SK-N-SH (cell line): Measurements from ENCODE around the gene SLC25A14. TPM values are rescaled to one million over a fixed set of nuclear protein-coding genes. Genes with fewer than 3 reads are reported as not detected.
A peak's percentile ranks its signal among the peaks of the same experiment; 100 is the strongest.

Experiments used
- CTCF ChIA-PET: fragments of 300-600, 350-600 bp; formaldehyde crosslinking; extraction: SDS; loops from one replicate; lab custom pipeline; 2021; lab: Yijun Ruan, JAX
- POLR2A ChIA-PET: fragments of 350-600 bp; sonication (Branson Sonifier 250); formaldehyde crosslinking; extraction: SDS; loops from one replicate; lab custom pipeline; 2020; ENCODE audit warnings: antibody characterized with exemption, inconsistent platforms; lab: Yijun Ruan, JAX
- DNase-seq: peaks from one replicate; pipeline ENCODE4 v3.0.0; 2012
- H2AFZ ChIP-seq: fragments of 200-600 bp; sonication (generic); 2 replicates; pipeline ENCODE4 v1.8.1; 2016; ENCODE audit warnings: antibody characterized with exemption, mild to moderate bottlenecking, low read depth
- H3F3A ChIP-seq: fragments of 200-600 bp; sonication (generic); replicated peaks from 2 replicates; pipeline ENCODE3; 2016; ENCODE audit warnings: antibody characterized with exemption, mild to moderate bottlenecking; ENCODE audit not compliant: insufficient read depth
- H3K27ac ChIP-seq, 2 experiments: fragments of 200-500 bp in 1 of 2; fragments of 200-600 bp in 1 of 2; sonication (Bioruptor generic) in 1 of 2; sonication (generic), shearing (Covaris generic) in 1 of 2; 2 replicates each; pipeline versions ENCODE4 v1.5.1 to v1.6.1; 2014 to 2016; ENCODE audit warnings: low read depth in 2 of 2, inconsistent platforms in 1 of 2, low read length in 1 of 2, mild to moderate bottlenecking in 1 of 2, mixed read lengths in 1 of 2
- H3K27me3 ChIP-seq: fragments of 200-600 bp; sonication (generic), shearing (Covaris generic); 2 replicates; pipeline ENCODE4 v1.6.1; 2016; ENCODE audit warnings: mixed run types; ENCODE audit not compliant: insufficient read depth
- H3K36me3 ChIP-seq, 2 experiments: fragments of 200-500 bp in 1 of 2; fragments of 200-600 bp in 1 of 2; sonication (Bioruptor generic) in 1 of 2; sonication (generic) in 1 of 2; replicated peaks in 1 of 2; 2 replicates each; pipeline versions ENCODE3 to v1.5.1; 2014 to 2016; ENCODE audit warnings: low read length in 1 of 2, mild to moderate bottlenecking in 1 of 2; ENCODE audit not compliant: insufficient read depth in 2 of 2, control insufficient read depth in 1 of 2
- H3K4me1 ChIP-seq, 2 experiments: fragments of 200-500 bp in 1 of 2; fragments of 200-600 bp in 1 of 2; sonication (Bioruptor generic) in 1 of 2; sonication (generic), shearing (Covaris generic) in 1 of 2; 2 replicates each; pipeline versions ENCODE4 v1.5.1 to v1.6.1; 2014 to 2016; ENCODE audit warnings: low read depth in 1 of 2, low read length in 1 of 2, mixed run types in 1 of 2; ENCODE audit not compliant: insufficient read depth in 2 of 2, control insufficient read depth in 1 of 2
- H3K4me2 ChIP-seq: fragments of 200-600 bp; sonication (generic), shearing (Covaris generic); 2 replicates; pipeline ENCODE4 v1.6.1; 2017; ENCODE audit warnings: mixed run types
- H3K4me3 ChIP-seq, 2 experiments: fragments of 200-500 bp in 1 of 2; fragments of 200-600 bp in 1 of 2; sonication (Bioruptor generic) in 1 of 2; sonication (generic), shearing (Covaris generic) in 1 of 2; 2 replicates each; pipeline versions ENCODE4 v1.5.1 to v1.8.1; 2014 to 2016; ENCODE audit warnings: low read depth in 2 of 2, inconsistent platforms in 1 of 2, low read length in 1 of 2, mild to moderate bottlenecking in 1 of 2, mixed read lengths in 1 of 2, moderate library complexity in 1 of 2
- H3K79me2 ChIP-seq: fragments of 200-600 bp; sonication (generic); 2 replicates; pipeline ENCODE4 v1.8.1; 2017; ENCODE audit warnings: mild to moderate bottlenecking; ENCODE audit not compliant: insufficient read depth
- H3K9ac ChIP-seq: fragments of 200-600 bp; sonication (generic); 2 replicates; pipeline ENCODE4 v1.6.1; 2017; ENCODE audit warnings: mixed run types
- H3K9me2 ChIP-seq: fragments of 200-600 bp; sonication (generic); 2 replicates; pipeline ENCODE4 v1.6.1; 2017; ENCODE audit warnings: mixed run types
- H3K9me3 ChIP-seq: fragments of 200-600 bp; sonication (generic); 2 replicates; pipeline ENCODE4 v1.6.1; 2017; ENCODE audit warnings: mixed run types, mild to moderate bottlenecking, moderate library complexity
- H4K20me1 ChIP-seq: fragments of 200-600 bp; sonication (generic); 2 replicates; pipeline ENCODE4 v1.6.1; 2017; ENCODE audit warnings: mild to moderate bottlenecking, mixed run types; ENCODE audit not compliant: insufficient read depth
- CHD2 ChIP-seq: fragments of 150-350 bp; IDR thresholded peaks from 2 replicates; pipeline ENCODE4 v1.6.1; 2018; ENCODE audit warnings: low read length; ENCODE audit not compliant: partially characterized antibody
- ELF1 ChIP-seq: IDR thresholded peaks from 2 replicates; pipeline ENCODE4 v1.4.0; 2012
- EZH2phosphoT487 ChIP-seq: fragments of 200-600 bp; sonication (generic); IDR thresholded peaks from 2 replicates; pipeline ENCODE4 v1.6.1; 2017; ENCODE audit warnings: low read depth, mixed run types, mild to moderate bottlenecking, antibody characterized with exemption, moderate library complexity, borderline replicate concordance
- FOXJ3 ChIP-seq: sonication (generic); formaldehyde crosslinking; IDR thresholded peaks from 2 replicates; pipeline ENCODE4 v1.5.1; 2020; ENCODE audit warnings: mild to moderate bottlenecking, missing genetic modification reagents
- GABPA ChIP-seq: IDR thresholded peaks from 2 replicates; pipeline ENCODE4 v1.4.0; 2012; ENCODE audit warnings: low read depth, mild to moderate bottlenecking
- MXI1 ChIP-seq: IDR thresholded peaks from 2 replicates; pipeline ENCODE4 v1.6.1; 2012; ENCODE audit warnings: mild to moderate bottlenecking, low read depth, low read length, improper control_type of control experiment
- NFIC ChIP-seq: IDR thresholded peaks from 2 replicates; pipeline ENCODE4 v1.4.0; 2012; ENCODE audit warnings: borderline replicate concordance
- POLR2AphosphoS5 ChIP-seq: IDR thresholded peaks from 2 replicates; pipeline ENCODE4 v1.6.1; 2012; ENCODE audit warnings: low read depth, low read length
- SIN3A ChIP-seq: IDR thresholded peaks from 2 replicates; pipeline ENCODE4 v1.6.1; 2012; ENCODE audit warnings: low read depth, mild to moderate bottlenecking, low read length, moderate library complexity, borderline replicate concordance
- TAF1 ChIP-seq: IDR thresholded peaks from 2 replicates; pipeline ENCODE4 v1.6.1; 2012; ENCODE audit warnings: low read depth, mild to moderate bottlenecking, low read length, moderate library complexity, borderline replicate concordance
- YY1 ChIP-seq: IDR thresholded peaks from 2 replicates; pipeline ENCODE4 v1.4.0; 2012; ENCODE audit warnings: low read depth, mild to moderate bottlenecking
- WGBS: methylation state at CpG from one replicate; pipeline ENCODE4 v1.1.6; 2017; ENCODE audit warnings: low lambda C conversion rate; 5-methylcytosine and 5-hydroxymethylcytosine counted together
- polyA plus RNA-seq, 3 experiments: library from polyadenylated mRNA; depleted of rRNA; stranded (reverse); fragments of >200 nt; gene quantifications; 2 replicates each; pipeline ENCODE4 v1.2.3, GENCODE V29; 2012
- TF ChIP-seq, protein P1 (sequence below): fragments of 200-600 bp; sonication (generic); IDR thresholded peaks from 2 replicates; pipeline ENCODE4 v1.6.1; 2017; ENCODE audit warnings: antibody characterized with exemption, mild to moderate bottlenecking, moderate library complexity
- TF ChIP-seq, protein P2 (sequence below): IDR thresholded peaks from 2 replicates; pipeline ENCODE4 v1.4.0; 2012; ENCODE audit warnings: low read depth

Gene SLC25A14, protein sequence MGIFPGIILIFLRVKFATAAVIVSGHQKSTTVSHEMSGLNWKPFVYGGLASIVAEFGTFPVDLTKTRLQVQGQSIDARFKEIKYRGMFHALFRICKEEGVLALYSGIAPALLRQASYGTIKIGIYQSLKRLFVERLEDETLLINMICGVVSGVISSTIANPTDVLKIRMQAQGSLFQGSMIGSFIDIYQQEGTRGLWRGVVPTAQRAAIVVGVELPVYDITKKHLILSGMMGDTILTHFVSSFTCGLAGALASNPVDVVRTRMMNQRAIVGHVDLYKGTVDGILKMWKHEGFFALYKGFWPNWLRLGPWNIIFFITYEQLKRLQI
- 14.0 and 21.7 TPM in 2 replicates for polyA plus RNA-seq (2012; rRNA removed)
- polyA plus RNA-seq (2012; cell fraction: cytosol; rRNA removed): 17.0 and 17.3 TPM in 2 replicates
- 19.2 and 47.1 TPM in 2 replicates for polyA plus RNA-seq (2012; cell fraction: nucleus; rRNA removed)

- CTCF ChIA-PET: interaction anchor here (1.8 to 2.0 kb wide), 2 partner anchors 9 to 577 kb away, joined by 5 to 6 read pairs; no protein-coding TSS in a partner anchor
- no peaks in the 10 kb centered on the region for H3K9me3 ChIP-seq
- H3K9me2 ChIP-seq: no peaks in the 10 kb centered on the region
- H3K27ac ChIP-seq: peak within 1 kb of the TSS; percentile 30 to 53; a peak in 3 of 4 replicates
- H3K36me3 ChIP-seq: no peaks in the 10 kb centered on the region
- H3K4me3 ChIP-seq: peak within 1 kb of the TSS; percentile 67 to 71
- WGBS: 27% methylated on average over 49 of the region's 55 CpGs
- peak within 1 kb of the TSS; percentile 76 for H3K4me2 ChIP-seq
- H2AFZ ChIP-seq: peak within 1 kb of the TSS; percentile 97
- POLR2A ChIA-PET: interaction anchor here (0.6 kb wide), 1 partner anchor 38 kb away, joined by 3 read pairs; no protein-coding TSS in a partner anchor
- no peaks in the 10 kb centered on the region; the same call in 1 of the 2 replicates for H3K27me3 ChIP-seq
- peak; percentile 74 for DNase-seq
- peak within 1 kb of the TSS; percentile 79 for H3K9ac ChIP-seq
- no peaks in the 10 kb centered on the region for H4K20me1 ChIP-seq
- H3F3A ChIP-seq: no peaks in the 10 kb centered on the region
- no peak for TF ChIP-seq CHD2
- 0 out of 2 replicates have a peak, but pooled peaks have one; percentile 38 for TF ChIP-seq YY1
- TF ChIP-seq TAF1: peak; percentile 55; the same call in 1 of the 2 replicates
- peak; percentile 37; the same call in 1 of the 2 replicates for TF ChIP-seq POLR2AphosphoS5
- no peak for TF ChIP-seq FOXJ3 (CRISPR knock-in tag)
- peak; percentile 84 for TF ChIP-seq MXI1
- peak; percentile 88 for TF ChIP-seq GABPA
- peak; percentile 88 for TF ChIP-seq ELF1
- peak; percentile 32; the same call in 1 of the 2 replicates for TF ChIP-seq SIN3A
- TF ChIP-seq, protein P1, sequence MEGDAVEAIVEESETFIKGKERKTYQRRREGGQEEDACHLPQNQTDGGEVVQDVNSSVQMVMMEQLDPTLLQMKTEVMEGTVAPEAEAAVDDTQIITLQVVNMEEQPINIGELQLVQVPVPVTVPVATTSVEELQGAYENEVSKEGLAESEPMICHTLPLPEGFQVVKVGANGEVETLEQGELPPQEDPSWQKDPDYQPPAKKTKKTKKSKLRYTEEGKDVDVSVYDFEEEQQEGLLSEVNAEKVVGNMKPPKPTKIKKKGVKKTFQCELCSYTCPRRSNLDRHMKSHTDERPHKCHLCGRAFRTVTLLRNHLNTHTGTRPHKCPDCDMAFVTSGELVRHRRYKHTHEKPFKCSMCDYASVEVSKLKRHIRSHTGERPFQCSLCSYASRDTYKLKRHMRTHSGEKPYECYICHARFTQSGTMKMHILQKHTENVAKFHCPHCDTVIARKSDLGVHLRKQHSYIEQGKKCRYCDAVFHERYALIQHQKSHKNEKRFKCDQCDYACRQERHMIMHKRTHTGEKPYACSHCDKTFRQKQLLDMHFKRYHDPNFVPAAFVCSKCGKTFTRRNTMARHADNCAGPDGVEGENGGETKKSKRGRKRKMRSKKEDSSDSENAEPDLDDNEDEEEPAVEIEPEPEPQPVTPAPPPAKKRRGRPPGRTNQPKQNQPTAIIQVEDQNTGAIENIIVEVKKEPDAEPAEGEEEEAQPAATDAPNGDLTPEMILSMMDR: no peak
- TF ChIP-seq, protein P2, sequence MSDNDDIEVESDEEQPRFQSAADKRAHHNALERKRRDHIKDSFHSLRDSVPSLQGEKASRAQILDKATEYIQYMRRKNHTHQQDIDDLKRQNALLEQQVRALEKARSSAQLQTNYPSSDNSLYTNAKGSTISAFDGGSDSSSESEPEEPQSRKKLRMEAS: peak; percentile 25; the same call in 1 of the 2 replicates
- no peak for TF ChIP-seq NFIC
- no peak for TF ChIP-seq EZH2phosphoT487
- TF ChIP-seq, all 33 proteins: peak for 8
- no peaks in the 10 kb centered on the region; a peak in 1 of 4 replicates for H3K4me1 ChIP-seq
- peaks cover 3% of the 10 kb centered on the region; the same call in 1 of the 2 replicates for H3K79me2 ChIP-seq
Observed at GRCh38 chrX:130339408-130340222, at the start of gene SLC25A14. Gene SLC25A14, plus strand, starts transcription at chrX:130339919. Its CDS starts 360 bp downstream, at chrX:130340279.
